Common myeloid progenitor, CD34-positive (primary cell): Measurements from ENCODE around the gene SLC6A9.

Experiments used
- CTCF ChIA-PET: fragments of 350-600 bp; sonication (Branson Sonifier 250); formaldehyde crosslinking; loops from one replicate; lab custom pipeline; 2021; ENCODE audit warnings: antibody characterized with exemption; lab: Charles Lee
- POLR2A ChIA-PET: fragments of 350-600 bp; sonication (Branson Sonifier 250); formaldehyde crosslinking; loops from one replicate; lab custom pipeline; 2021; ENCODE audit warnings: antibody characterized with exemption; lab: Charles Lee
- DNase-seq, 3 donors: peaks; one replicate each; pipeline versions ENCODE4 v3.0.0 to v3.0.0-alpha.2; 2013
- H3K27ac ChIP-seq, 2 experiments: 1 replicate in 1 of 2; 2 replicates in 1 of 2; pipeline ENCODE4 v1.7.0; 2013; ENCODE audit warnings: inconsistent platforms in 2 of 2, low read length in 2 of 2, mild to moderate bottlenecking in 2 of 2, low read depth in 1 of 2, moderate library complexity in 1 of 2; ENCODE audit not compliant: severe bottlenecking in 2 of 2, insufficient read depth in 1 of 2, poor library complexity in 1 of 2
- H3K27me3 ChIP-seq, 5 experiments: replicated peaks in 2 of 5; 1 replicate in 3 of 5; 2 replicates in 2 of 5; pipeline versions ENCODE4 v1.6.1 to v1.7.0; 2013; ENCODE audit warnings: low read length in 4 of 5, mild to moderate bottlenecking in 2 of 5, moderate library complexity in 2 of 5, inconsistent platforms in 1 of 5; ENCODE audit not compliant: insufficient read depth in 5 of 5, control insufficient read depth in 4 of 5
- H3K36me3 ChIP-seq, 4 experiments: 1 replicate in 2 of 4; 2 replicates in 2 of 4; pipeline versions ENCODE4 v1.6.1 to v1.7.0; 2013; ENCODE audit warnings: low read length in 3 of 4, control low read depth in 1 of 4, mild to moderate bottlenecking in 1 of 4; ENCODE audit not compliant: control insufficient read depth in 4 of 4, insufficient read depth in 4 of 4
- H3K4me1 ChIP-seq, 4 experiments: 1 replicate in 3 of 4; 2 replicates in 1 of 4; pipeline versions ENCODE4 v1.6.1 to v1.7.1; 2013; ENCODE audit warnings: low read length in 3 of 4, mild to moderate bottlenecking in 3 of 4, control low read depth in 1 of 4, inconsistent platforms in 1 of 4, moderate library complexity in 1 of 4; ENCODE audit not compliant: control insufficient read depth in 4 of 4, insufficient read depth in 4 of 4; ENCODE audit errors: control extremely low read depth in 1 of 4
- H3K4me3 ChIP-seq, 7 experiments: 1 replicate in 4 of 7; 2 replicates in 3 of 7; pipeline versions ENCODE4 v1.5.1 to v1.7.0; 2013; ENCODE audit warnings: mild to moderate bottlenecking in 7 of 7, low read length in 6 of 7, moderate library complexity in 6 of 7, inconsistent platforms in 2 of 7, low read depth in 2 of 7, control low read depth in 1 of 7; ENCODE audit not compliant: insufficient read depth in 4 of 7, control insufficient read depth in 1 of 7; ENCODE audit errors: extremely low read depth in 1 of 7
- H3K9me3 ChIP-seq, 5 experiments: 1 replicate in 4 of 5; 2 replicates in 1 of 5; pipeline versions ENCODE4 v1.6.1 to v1.7.1; 2013; ENCODE audit warnings: low read length in 4 of 5, mild to moderate bottlenecking in 2 of 5, inconsistent platforms in 1 of 5, low read depth in 1 of 5, moderate library complexity in 1 of 5; ENCODE audit not compliant: control insufficient read depth in 4 of 5, insufficient read depth in 2 of 5; ENCODE audit errors: control extremely low read depth in 1 of 5
- WGBS: methylation state at CpG from one replicate; pipeline ENCODE4 v1.1.5; 2013; ENCODE audit not compliant: insufficient coverage; 5-methylcytosine and 5-hydroxymethylcytosine counted together

The SLC6A9 gene

DNA sequence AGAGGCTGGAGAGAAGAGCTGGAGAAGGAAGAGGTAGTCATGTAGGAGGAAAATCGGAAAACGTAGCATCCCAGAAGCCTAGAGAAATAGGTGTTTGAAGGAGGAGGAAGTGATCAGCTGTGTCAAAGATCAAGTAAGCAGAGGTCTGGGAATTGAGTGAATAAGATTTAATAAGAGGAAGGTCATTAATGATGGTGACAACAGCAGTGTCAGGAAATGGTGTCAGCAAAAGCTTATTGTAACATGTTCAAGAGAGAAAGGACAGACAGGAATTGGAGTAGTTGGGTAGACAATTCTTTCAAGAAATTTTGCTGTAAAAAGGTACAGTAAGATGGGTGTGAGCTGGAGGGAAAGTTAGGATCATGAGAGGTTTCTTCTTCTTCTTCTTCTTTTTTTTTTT, 41.6 kb upstream of the SLC6A9 start:
- 92% methylated on average over 2 of the region's 2 CpGs for WGBS
- peaks cover 0 to 2% (median 0%) of the 10 kb centered on the region in 5 experiments for H3K9me3 ChIP-seq
- peak in 2 of 3 donors; percentile 21 to 40 for DNase-seq
- H3K27ac ChIP-seq = no peak overlapping the region
- no peak overlapping the region for H3K4me3 ChIP-seq
- POLR2A ChIA-PET = no interaction called here
- peaks cover 3 to 42% (median 28%) of the 10 kb centered on the region in 4 experiments for H3K4me1 ChIP-seq
- no peaks in the 10 kb centered on the region for H3K27me3 ChIP-seq
- H3K36me3 ChIP-seq = no peaks in the 10 kb centered on the region
- CTCF ChIA-PET = interaction anchor here (0.6 to 1.8 kb wide), 3 partner anchors 16 to 68 kb away, joined by 3 to 5 read pairs (median 3); no protein-coding TSS in a partner anchor

DNA sequence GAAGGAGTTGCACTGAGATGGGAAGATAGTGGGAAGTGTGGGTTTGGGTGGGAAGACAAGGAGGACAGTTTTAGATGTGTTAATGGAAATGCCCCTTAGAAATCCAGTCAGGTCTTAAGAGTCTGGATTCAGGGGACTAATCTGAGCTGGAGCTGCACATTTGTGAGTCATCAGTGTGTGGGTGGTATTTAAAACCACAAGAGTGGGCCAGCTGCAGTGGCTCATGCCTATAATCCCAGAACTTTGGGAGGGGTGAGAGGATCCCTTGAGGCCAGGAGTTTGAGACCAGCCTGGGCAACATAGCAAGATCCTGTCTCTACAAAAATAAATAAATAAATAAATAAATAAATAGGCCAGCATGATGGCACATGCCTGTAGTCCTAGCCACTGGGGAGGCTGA, 40.9 kb upstream of the SLC6A9 start:
- CTCF ChIA-PET = interaction anchor here (1.2 to 1.8 kb wide), 2 partner anchors 17 to 35 kb away, joined by 3 to 5 read pairs; no protein-coding TSS in a partner anchor
- Histone ChIP-seq H3K36me3 (no peaks in the 10 kb centered on the region), H3K4me1 (peaks cover 9 to 48% (median 33%) of the 10 kb centered on the region in 4 experiments), H3K27ac (no peak overlapping the region), H3K4me3 (no peak overlapping the region), H3K27me3 (no peaks in the 10 kb centered on the region), H3K9me3 (peaks cover 0 to 2% (median 0%) of the 10 kb centered on the region in 5 experiments)
- POLR2A ChIA-PET = no interaction called here
- DNase-seq = peak; percentile 46 to 86 (median 78)

DNA sequence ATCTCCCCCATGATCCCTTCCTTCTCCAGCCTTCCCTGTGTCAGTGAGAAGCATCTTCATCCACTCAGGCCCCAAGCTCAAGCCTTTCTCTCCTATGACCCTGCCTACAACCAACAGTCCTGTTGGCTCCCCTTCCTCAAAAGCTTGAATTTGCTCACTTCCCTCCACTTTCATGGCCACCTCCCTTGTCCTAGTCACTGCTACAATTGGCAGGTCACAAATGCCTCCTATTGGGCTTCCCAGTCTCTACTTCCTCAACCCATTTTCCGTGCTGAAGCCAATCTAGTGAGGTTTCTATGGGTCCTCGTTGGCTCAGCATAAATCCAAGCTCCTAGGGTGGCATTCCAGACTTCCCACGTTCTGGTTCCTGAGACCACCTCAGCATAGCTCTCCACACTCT, 40.2 kb upstream of the SLC6A9 start:
- no peak overlapping the region for H3K27ac ChIP-seq
- peaks cover 11 to 51% (median 33%) of the 10 kb centered on the region in 4 experiments for H3K4me1 ChIP-seq
- no peak for DNase-seq
- WGBS = 100% methylated on average over 3 of the region's 3 CpGs
- H3K27me3 ChIP-seq = no peaks in the 10 kb centered on the region
- ChIA-PET CTCF (interaction anchor here (0.7 to 1.2 kb wide), 2 partner anchors 35 to 67 kb away, joined by 3 read pairs; no protein-coding TSS in a partner anchor), POLR2A (no interaction called here)
- no peaks in the 10 kb centered on the region for H3K36me3 ChIP-seq
- H3K9me3 ChIP-seq = peaks cover 0 to 2% (median 0%) of the 10 kb centered on the region in 5 experiments
- H3K4me3 ChIP-seq = no peak overlapping the region

DNA sequence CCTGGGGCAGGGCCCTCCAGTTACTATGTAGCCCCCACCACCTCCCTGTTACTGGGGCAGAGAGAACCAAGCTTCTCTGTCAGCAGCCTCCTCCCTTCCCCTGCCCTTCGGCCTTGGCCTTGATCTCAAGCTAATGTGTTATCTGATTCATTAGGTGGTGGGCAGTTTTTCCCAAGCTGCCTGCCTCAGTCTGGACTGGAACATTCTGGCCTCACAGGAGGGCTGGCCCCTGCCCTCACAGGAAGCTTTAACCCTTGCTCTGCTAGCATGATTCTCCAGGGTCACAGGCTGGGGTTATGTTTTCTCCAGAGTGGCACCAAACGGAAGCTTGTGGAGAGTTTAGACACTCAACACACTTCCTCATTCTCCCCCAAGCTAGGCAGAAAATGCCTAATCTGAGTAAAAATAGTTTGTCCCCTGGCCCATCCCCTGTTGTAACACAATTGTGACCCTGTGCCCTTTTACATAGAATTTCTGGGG, 37.2 kb upstream of the SLC6A9 start:
- H3K27me3 ChIP-seq = no peaks in the 10 kb centered on the region
- ChIA-PET POLR2A (interaction anchor here (0.6 to 1.5 kb wide), 3 partner anchors 13 to 28 kb away, joined by 3 to 5 read pairs (median 5); no protein-coding TSS in a partner anchor), CTCF (interaction anchor here (0.6 to 2.3 kb wide), 6 partner anchors 11 to 60 kb away, joined by 3 to 13 read pairs (median 4); no protein-coding TSS in a partner anchor)
- H3K4me1 ChIP-seq = peaks cover 11 to 38% (median 29%) of the 10 kb centered on the region in 4 experiments
- peak overlapping the region in 1 of 2 experiments; percentile 15 for H3K27ac ChIP-seq
- no peaks in the 10 kb centered on the region for H3K36me3 ChIP-seq
- 0% methylated on average over 1 of the region's 2 CpGs for WGBS
- DNase-seq = peak; percentile 42 to 87 (median 79)
- H3K4me3 ChIP-seq = peak overlapping the region in 3 of 7 experiments; percentile 2 to 33 (median 4)
- peaks cover 0 to 2% (median 0%) of the 10 kb centered on the region in 5 experiments for H3K9me3 ChIP-seq

DNA sequence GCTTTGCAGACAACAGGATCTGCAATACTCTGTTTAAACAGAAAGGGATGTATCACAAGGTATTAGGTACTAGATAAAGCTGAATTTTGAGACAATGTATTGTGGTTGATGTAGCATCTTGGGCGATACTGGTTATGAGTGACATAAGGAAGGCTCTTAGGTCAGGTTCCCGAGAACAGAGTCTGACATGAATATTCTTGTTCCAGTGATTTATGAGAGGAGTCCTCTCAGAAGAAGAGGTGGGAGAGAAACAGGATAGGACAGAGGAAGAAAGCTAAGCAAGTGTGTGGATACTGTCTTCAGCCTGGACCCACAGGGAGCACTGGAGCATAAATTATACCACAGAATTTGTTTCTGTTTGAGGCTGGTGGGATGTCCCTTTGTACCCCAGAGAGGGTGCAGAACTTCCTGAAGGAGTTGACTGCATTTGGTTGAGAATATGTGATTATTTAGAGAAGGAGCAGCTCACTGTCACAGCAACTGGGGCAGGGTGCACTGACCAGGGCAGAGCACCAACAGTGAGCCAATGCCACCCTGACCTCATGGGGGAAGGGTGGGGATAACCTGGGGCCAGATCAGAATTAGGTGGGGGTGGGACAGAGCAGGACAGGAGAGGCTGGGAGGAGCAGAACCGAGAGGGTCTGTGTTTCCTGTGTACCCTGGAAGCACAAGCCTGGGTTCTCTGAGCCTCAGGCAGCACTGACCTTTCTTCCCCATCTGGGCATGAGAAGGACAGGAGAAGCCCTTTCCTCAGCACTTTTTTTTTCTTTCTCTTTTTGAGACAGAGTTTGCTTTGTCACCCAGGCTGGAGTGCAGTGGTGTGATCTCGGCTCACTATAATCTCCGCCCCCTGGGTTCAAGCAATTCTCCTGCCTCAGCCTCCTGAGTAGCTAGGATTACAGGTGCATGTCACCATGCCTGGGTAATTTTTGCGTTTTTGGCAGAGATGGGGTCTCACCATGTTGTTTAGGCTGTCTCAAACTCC, 36.3 kb upstream of the SLC6A9 start:
- Histone ChIP-seq H3K4me3 (peak overlapping the region in 1 of 7 experiments; percentile 14), H3K27ac (no peak overlapping the region), H3K4me1 (peaks cover 11 to 36% (median 27%) of the 10 kb centered on the region in 4 experiments), H3K36me3 (no peaks in the 10 kb centered on the region), H3K9me3 (peaks cover 0 to 2% (median 0%) of the 10 kb centered on the region in 5 experiments), H3K27me3 (no peaks in the 10 kb centered on the region)
- ChIA-PET CTCF (interaction anchor here (0.6 to 2.3 kb wide), 6 partner anchors 10 to 59 kb away, joined by 3 to 13 read pairs (median 4); no protein-coding TSS in a partner anchor), POLR2A (interaction anchor here (1.1 to 1.5 kb wide), 2 partner anchors 19 to 27 kb away, joined by 3 to 5 read pairs; no protein-coding TSS in a partner anchor)
- peak in 1 of 3 donors; percentile 41 for DNase-seq
- WGBS = 41% methylated on average over 6 of the region's 6 CpGs

DNA sequence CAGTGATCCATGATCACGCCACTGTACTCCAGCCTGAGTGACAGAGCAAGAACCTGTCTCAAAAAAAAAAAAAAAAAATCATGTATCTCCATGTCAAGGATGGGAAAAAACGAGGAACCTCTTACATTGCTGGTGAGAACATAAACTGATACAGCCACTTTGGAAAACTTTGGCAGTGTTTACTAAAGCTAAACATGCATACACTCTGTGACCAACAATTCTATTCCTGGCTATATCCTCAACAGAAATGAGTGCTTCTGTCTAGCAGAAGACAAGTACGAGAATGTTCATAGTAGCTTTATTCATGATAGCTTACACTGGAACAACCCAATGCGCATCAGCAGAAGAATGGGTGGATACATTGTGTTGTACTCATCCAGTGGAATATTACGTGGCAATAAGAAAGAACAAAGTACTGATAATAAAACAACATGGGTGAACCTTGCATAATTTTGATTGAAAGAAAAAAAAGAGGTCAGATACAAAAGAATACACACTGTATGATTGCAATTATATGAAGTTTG, 31.5 kb upstream of the SLC6A9 start:
- no peak for DNase-seq
- no peaks in the 10 kb centered on the region for H3K36me3 ChIP-seq
- WGBS = 90% methylated on average over 3 of the region's 5 CpGs
- POLR2A ChIA-PET = no interaction called here
- CTCF ChIA-PET = interaction anchor here (0.8 to 1.5 kb wide), 2 partner anchors 15 to 16 kb away, joined by 3 read pairs; no protein-coding TSS in a partner anchor
- no peak overlapping the region for H3K27ac ChIP-seq
- no peaks in the 10 kb centered on the region for H3K27me3 ChIP-seq
- no peaks in the 10 kb centered on the region for H3K9me3 ChIP-seq
- H3K4me1 ChIP-seq = peaks cover 4 to 8% (median 6%) of the 10 kb centered on the region in 4 experiments
- H3K4me3 ChIP-seq = no peak overlapping the region
